ENCODE measurements around the gene PRSS57.
A peak's percentile ranks its signal among the peaks of the same experiment; 100 is the strongest.
"Not testable (repeated sequence)": the region's sequence is repeated elsewhere in the genome, so short reads cannot be mapped to it uniquely, and the experiment has no call there.

Gene PRSS57

DNA sequence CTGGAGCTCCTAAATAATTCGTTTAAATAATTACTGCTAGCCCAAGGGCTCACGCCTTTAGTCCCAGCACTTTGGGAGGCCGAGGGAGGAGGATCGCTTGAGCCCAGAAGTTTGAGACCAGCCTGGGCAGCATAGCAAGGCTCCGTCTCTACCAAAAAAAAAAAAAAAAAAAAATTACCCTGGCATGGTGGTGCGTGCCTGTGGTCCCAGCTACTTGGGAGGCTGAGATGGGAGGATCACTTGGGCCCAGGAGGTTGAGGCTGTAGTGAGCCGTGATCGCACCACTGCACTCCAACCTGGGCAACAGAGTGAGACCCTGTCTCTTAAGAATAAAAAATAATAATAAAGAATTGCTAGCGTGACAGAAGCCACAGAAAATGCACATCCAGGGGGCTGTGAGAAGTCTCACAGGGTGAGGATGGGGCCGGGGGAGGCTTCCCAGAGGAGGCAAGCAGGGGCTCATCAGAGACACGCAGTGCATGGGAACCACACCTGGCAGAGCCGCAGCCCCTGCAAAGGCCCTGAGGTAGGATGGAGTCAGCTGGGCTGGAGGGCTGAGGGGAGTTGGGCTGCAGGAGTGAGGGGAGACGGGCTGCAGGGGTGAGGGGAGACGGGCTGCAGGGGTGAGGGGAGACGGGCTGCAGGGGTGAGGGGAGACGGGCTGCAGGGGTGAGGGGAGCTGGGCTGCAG lies 45.7 kb upstream of the PRSS57 start:
- not testable (repeated sequence) for H2AFZ ChIP-seq (ENCODE audit: insufficient read depth, low read length, poor library complexity); H3K9ac ChIP-seq (ENCODE audit: low read length); H3K4me1 ChIP-seq (ENCODE audit: control insufficient read depth in 1 of 2, insufficient read depth in 2 of 2, low read length in 2 of 2); H3K79me2 ChIP-seq (ENCODE audit: control insufficient read depth, insufficient read depth, low read length, poor library complexity); H3K36me3 ChIP-seq (ENCODE audit: control insufficient read depth in 1 of 2, insufficient read depth in 2 of 2, low read length in 2 of 2); H2BK12ac ChIP-seq (ENCODE audit: low read length); H2AK5ac ChIP-seq (ENCODE audit: low read length); DNase-seq; H4K8ac ChIP-seq (ENCODE audit: low read depth, low read length); H3K79me1 ChIP-seq (ENCODE audit: low read length); H3K27me3 ChIP-seq (ENCODE audit: insufficient read depth, low read length); H3K4me3 ChIP-seq (ENCODE audit: low read depth, low read length); H3K4ac ChIP-seq (ENCODE audit: low read depth, low read length); H2BK120ac ChIP-seq (ENCODE audit: insufficient read depth, low read length, poor library complexity); H4K12ac ChIP-seq (ENCODE audit: low read depth, low read length); H4K91ac ChIP-seq (ENCODE audit: low read depth, low read length); H2BK5ac ChIP-seq (ENCODE audit: low read depth, low read length, poor library complexity); H3K27ac ChIP-seq (ENCODE audit: low read depth, low read length); H3K14ac ChIP-seq (ENCODE audit: low read length); H3K23ac ChIP-seq (ENCODE audit: low read length); H3K4me2 ChIP-seq (ENCODE audit: low read length); H3K18ac ChIP-seq (ENCODE audit: low read length)
- peaks cover 12% of the 10 kb centered on the region for H3K9me3 ChIP-seq (ENCODE audit: insufficient read depth, low read depth, low read length)
- no CpG with 5 or more reads among the region's 16 CpGs for WGBS (ENCODE audit: extremely low coverage, insufficient coverage, insufficient read length)

DNA sequence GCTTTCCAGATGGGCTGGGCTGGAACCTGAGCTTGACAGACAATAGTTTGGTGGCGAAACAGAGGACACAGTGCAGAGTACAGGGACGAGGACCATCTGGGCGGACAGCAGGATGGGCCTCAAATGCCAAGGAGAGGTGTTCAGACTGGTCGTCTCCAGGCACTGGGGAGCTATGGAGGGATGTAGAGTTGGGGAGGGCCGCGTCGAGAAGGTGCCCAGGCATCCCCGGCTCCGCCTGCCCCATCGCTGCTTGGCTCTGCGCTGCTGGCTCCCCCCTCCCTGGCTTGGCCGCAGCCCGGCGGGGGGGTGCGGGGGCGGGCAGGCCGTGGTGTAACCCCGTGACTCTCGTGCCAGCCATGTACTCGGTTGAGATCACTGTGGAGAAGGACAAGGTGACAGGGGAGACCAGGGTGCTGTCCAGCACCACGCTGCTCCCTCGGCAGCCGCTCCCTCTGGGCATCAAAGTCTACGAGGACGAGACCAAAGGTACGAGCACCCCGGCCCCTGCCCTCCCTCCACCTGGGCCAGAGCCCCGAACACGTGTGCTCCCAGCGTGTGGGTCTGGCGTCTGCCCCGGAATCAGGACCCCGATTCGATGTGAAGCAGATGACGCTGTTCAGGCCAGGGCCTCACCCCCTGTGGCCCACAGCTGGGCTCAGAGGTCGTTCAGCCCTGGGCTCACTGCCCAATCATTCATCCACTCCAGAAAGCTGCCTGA lies 44.9 kb upstream of the PRSS57 start:
- Histone ChIP-seq H3K79me1 (ENCODE audit: low read length) (no peaks in the 10 kb centered on the region), H2BK5ac (ENCODE audit: low read depth, low read length, poor library complexity) (no peak overlapping the region), H3K4ac (ENCODE audit: low read depth, low read length) (no peak overlapping the region), H4K91ac (ENCODE audit: low read depth, low read length) (no peak overlapping the region), H2AFZ (ENCODE audit: insufficient read depth, low read length, poor library complexity) (no peak overlapping the region), H3K79me2 (ENCODE audit: control insufficient read depth, insufficient read depth, low read length, poor library complexity) (no peaks in the 10 kb centered on the region), H3K14ac (ENCODE audit: low read length) (no peak overlapping the region), H4K12ac (ENCODE audit: low read depth, low read length) (no peak overlapping the region), H3K4me3 (ENCODE audit: low read depth, low read length) (no peak overlapping the region), H3K9ac (ENCODE audit: low read length) (no peak overlapping the region), H3K4me1 (ENCODE audit: control insufficient read depth in 1 of 2, insufficient read depth in 2 of 2, low read length in 2 of 2) (no peaks in the 10 kb centered on the region), H3K36me3 (ENCODE audit: control insufficient read depth in 1 of 2, insufficient read depth in 2 of 2, low read length in 2 of 2) (no peaks in the 10 kb centered on the region), H3K4me2 (ENCODE audit: low read length) (no peak overlapping the region), H3K18ac (ENCODE audit: low read length) (no peak overlapping the region), H2BK120ac (ENCODE audit: insufficient read depth, low read length, poor library complexity) (no peak overlapping the region), H2BK12ac (ENCODE audit: low read length) (no peak overlapping the region), H3K23ac (ENCODE audit: low read length) (no peak overlapping the region), H3K27me3 (ENCODE audit: insufficient read depth, low read length) (no peaks in the 10 kb centered on the region), H4K8ac (ENCODE audit: low read depth, low read length) (no peak overlapping the region), H3K27ac (ENCODE audit: low read depth, low read length) (no peak overlapping the region), H3K9me3 (ENCODE audit: insufficient read depth, low read depth, low read length) (peaks cover 11% of the 10 kb centered on the region), H2AK5ac (ENCODE audit: low read length) (no peak overlapping the region)
- no peak for DNase-seq
- WGBS (ENCODE audit: extremely low coverage, insufficient coverage, insufficient read length) = no CpG with 5 or more reads among the region's 36 CpGs

DNA sequence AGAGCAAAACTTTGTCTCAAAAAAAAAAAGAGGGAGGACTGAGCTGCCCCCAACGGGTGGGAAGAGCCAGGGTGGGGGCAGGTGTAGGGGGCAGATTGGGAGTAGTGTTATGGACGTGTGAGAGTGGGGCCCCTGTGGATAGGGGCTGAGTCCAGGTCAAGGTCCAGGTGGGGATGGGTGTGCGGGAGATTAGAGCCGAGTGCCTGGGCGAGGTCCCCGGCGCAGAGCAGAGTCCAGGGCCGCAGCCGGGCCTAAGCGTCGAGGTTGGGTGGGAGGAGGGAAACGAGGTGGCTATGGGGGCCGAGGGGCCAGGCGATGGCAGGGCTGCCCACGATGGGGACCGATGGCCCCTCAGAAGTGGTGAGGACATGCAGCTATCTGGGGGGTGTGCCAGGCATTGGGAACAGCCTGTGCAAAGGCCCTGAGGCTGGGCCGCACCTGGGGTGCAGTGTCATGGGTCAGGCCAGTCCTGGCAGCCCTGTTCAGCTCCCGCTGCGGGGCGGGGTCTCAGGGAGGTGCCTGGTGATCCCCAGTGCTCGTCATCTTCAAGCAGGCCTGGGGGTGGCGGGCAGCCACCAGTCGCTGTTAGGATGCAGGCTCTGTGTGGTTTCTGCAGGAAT lies 43.4 kb upstream of the PRSS57 start:
- H3K27me3 ChIP-seq (ENCODE audit: insufficient read depth, low read length) = no peaks in the 10 kb centered on the region
- H3K79me2 ChIP-seq (ENCODE audit: control insufficient read depth, insufficient read depth, low read length, poor library complexity) = no peaks in the 10 kb centered on the region
- DNase-seq = no peak

DNA sequence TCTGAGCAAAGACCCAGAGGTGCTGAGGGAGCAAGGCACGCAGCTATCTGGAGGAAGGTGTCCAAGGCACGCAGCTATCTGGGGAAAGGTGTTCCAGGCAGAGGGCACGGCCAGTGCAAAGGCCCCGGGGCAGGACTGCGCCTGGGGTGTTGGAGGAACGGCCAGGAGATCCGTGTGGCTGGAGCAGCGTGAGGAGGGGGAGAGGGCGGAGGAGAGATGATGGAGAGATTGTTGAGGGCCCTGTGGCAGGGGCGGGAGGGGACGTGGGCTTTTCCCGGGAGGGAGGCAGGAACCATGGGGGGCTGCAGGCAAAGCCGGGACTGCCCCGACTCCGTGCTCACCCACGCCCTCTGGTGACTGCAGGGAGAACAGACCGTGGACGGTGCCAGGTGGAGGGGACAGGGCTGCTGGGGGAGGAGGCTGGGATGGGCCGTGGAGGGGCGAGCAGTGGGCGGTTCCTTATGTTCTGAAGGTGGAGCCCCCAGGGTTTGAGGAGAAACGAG lies 42.4 kb upstream of the PRSS57 start:
- Histone ChIP-seq H3K9me3 (ENCODE audit: insufficient read depth, low read depth, low read length) (peaks cover 6% of the 10 kb centered on the region), H4K12ac (ENCODE audit: low read depth, low read length) (no peak overlapping the region), H3K36me3 (ENCODE audit: control insufficient read depth in 1 of 2, insufficient read depth in 2 of 2, low read length in 2 of 2) (no peaks in the 10 kb centered on the region), H3K27me3 (ENCODE audit: insufficient read depth, low read length) (no peaks in the 10 kb centered on the region), H3K79me2 (ENCODE audit: control insufficient read depth, insufficient read depth, low read length, poor library complexity) (no peaks in the 10 kb centered on the region), H3K14ac (ENCODE audit: low read length) (no peak overlapping the region), H3K4ac (ENCODE audit: low read depth, low read length) (no peak overlapping the region), H2AK5ac (ENCODE audit: low read length) (no peak overlapping the region), H3K4me2 (ENCODE audit: low read length) (no peak overlapping the region), H3K9ac (ENCODE audit: low read length) (no peak overlapping the region), H3K23ac (ENCODE audit: low read length) (no peak overlapping the region), H2BK5ac (ENCODE audit: low read depth, low read length, poor library complexity) (no peak overlapping the region), H2AFZ (ENCODE audit: insufficient read depth, low read length, poor library complexity) (no peak overlapping the region), H2BK12ac (ENCODE audit: low read length) (no peak overlapping the region), H3K18ac (ENCODE audit: low read length) (no peak overlapping the region), H3K4me3 (ENCODE audit: low read depth, low read length) (no peak overlapping the region), H3K79me1 (ENCODE audit: low read length) (no peaks in the 10 kb centered on the region), H2BK120ac (ENCODE audit: insufficient read depth, low read length, poor library complexity) (no peak overlapping the region), H3K4me1 (ENCODE audit: control insufficient read depth in 1 of 2, insufficient read depth in 2 of 2, low read length in 2 of 2) (no peaks in the 10 kb centered on the region), H3K27ac (ENCODE audit: low read depth, low read length) (no peak overlapping the region), H4K91ac (ENCODE audit: low read depth, low read length) (no peak overlapping the region), H4K8ac (ENCODE audit: low read depth, low read length) (no peak overlapping the region)
- peak; percentile 98 for DNase-seq
- WGBS (ENCODE audit: extremely low coverage, insufficient coverage, insufficient read length) = no CpG with 5 or more reads among the region's 22 CpGs

More for the DNA sequence above, 43.4 kb upstream of the PRSS57 start:
- no CpG with 5 or more reads among the region's 23 CpGs for WGBS (ENCODE audit: extremely low coverage, insufficient coverage, insufficient read length)
- H3K23ac ChIP-seq (ENCODE audit: low read length) = no peak overlapping the region
- no peak overlapping the region for H2AFZ ChIP-seq (ENCODE audit: insufficient read depth, low read length, poor library complexity)
- H3K14ac ChIP-seq (ENCODE audit: low read length) = no peak overlapping the region
- no peak overlapping the region for H3K18ac ChIP-seq (ENCODE audit: low read length)
- no peak overlapping the region for H3K9ac ChIP-seq (ENCODE audit: low read length)
- H3K4me3 ChIP-seq (ENCODE audit: low read depth, low read length) = no peak overlapping the region
- H3K4me1 ChIP-seq (ENCODE audit: control insufficient read depth in 1 of 2, insufficient read depth in 2 of 2, low read length in 2 of 2) = no peaks in the 10 kb centered on the region
- no peak overlapping the region for H4K8ac ChIP-seq (ENCODE audit: low read depth, low read length)
- no peak overlapping the region for H2BK120ac ChIP-seq (ENCODE audit: insufficient read depth, low read length, poor library complexity)
- no peaks in the 10 kb centered on the region for H3K36me3 ChIP-seq (ENCODE audit: control insufficient read depth in 1 of 2, insufficient read depth in 2 of 2, low read length in 2 of 2)
- H2BK12ac ChIP-seq (ENCODE audit: low read length) = no peak overlapping the region
- H3K9me3 ChIP-seq (ENCODE audit: insufficient read depth, low read depth, low read length) = peaks cover 10% of the 10 kb centered on the region
- no peaks in the 10 kb centered on the region for H3K79me1 ChIP-seq (ENCODE audit: low read length)
- H3K4ac ChIP-seq (ENCODE audit: low read depth, low read length) = no peak overlapping the region
- H3K4me2 ChIP-seq (ENCODE audit: low read length) = no peak overlapping the region
- H4K12ac ChIP-seq (ENCODE audit: low read depth, low read length) = no peak overlapping the region
- no peak overlapping the region for H4K91ac ChIP-seq (ENCODE audit: low read depth, low read length)
- H2AK5ac ChIP-seq (ENCODE audit: low read length) = no peak overlapping the region
- H3K27ac ChIP-seq (ENCODE audit: low read depth, low read length) = no peak overlapping the region
- H2BK5ac ChIP-seq (ENCODE audit: low read depth, low read length, poor library complexity) = no peak overlapping the region
